PC-9 (cell line): Measurements from ENCODE around the gene HSPA12A.

Experiments
- CTCF ChIP-seq: fragments of 200-600 bp; sonication (generic); conservative IDR thresholded peaks from 2 replicates; pipeline ENCODE4 v1.6.1; 2017; ENCODE audit warnings: mixed run types, antibody characterized with exemption, mild to moderate bottlenecking, moderate library complexity
- EZH2 ChIP-seq: fragments of 200-600 bp; sonication (generic); IDR thresholded peaks from 2 replicates; pipeline ENCODE4 v1.8.0; 2017; ENCODE audit warnings: antibody characterized with exemption, low read depth

- TF ChIP-seq EZH2: no peak
- TF ChIP-seq CTCF: no peak
Observed at GRCh38 chr10:116708391-116708821, 34.0 kb downstream of the HSPA12A start.
